Measurements from ENCODE around the gene PTPRT. TPM values are rescaled to one million over a fixed set of nuclear protein-coding genes. Genes with fewer than 3 reads are reported as not detected.

Gene PTPRT
- polyA plus RNA-seq, 1 of the 3 experiments (the other 2 are of a cell fraction) = not detected

- TF ChIP-seq, protein P1, sequence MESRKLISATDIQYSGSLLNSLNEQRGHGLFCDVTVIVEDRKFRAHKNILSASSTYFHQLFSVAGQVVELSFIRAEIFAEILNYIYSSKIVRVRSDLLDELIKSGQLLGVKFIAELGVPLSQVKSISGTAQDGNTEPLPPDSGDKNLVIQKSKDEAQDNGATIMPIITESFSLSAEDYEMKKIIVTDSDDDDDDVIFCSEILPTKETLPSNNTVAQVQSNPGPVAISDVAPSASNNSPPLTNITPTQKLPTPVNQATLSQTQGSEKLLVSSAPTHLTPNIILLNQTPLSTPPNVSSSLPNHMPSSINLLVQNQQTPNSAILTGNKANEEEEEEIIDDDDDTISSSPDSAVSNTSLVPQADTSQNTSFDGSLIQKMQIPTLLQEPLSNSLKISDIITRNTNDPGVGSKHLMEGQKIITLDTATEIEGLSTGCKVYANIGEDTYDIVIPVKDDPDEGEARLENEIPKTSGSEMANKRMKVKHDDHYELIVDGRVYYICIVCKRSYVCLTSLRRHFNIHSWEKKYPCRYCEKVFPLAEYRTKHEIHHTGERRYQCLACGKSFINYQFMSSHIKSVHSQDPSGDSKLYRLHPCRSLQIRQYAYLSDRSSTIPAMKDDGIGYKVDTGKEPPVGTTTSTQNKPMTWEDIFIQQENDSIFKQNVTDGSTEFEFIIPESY (IDR thresholded peaks at IDR 0.05; ENCODE audit: borderline replicate concordance, low read depth) = no peak
- TF ChIP-seq RAD21 (IDR thresholded peaks at IDR 0.05; ENCODE audit: low read length) = no peak
- TF ChIP-seq SIN3A (IDR thresholded peaks at IDR 0.05; ENCODE audit: borderline replicate concordance, low read depth, low read length) = no peak
- no peak for TF ChIP-seq NFIC (IDR thresholded peaks at IDR 0.05; ENCODE audit: borderline replicate concordance)
- no peak for TF ChIP-seq YY1 (IDR thresholded peaks at IDR 0.05; ENCODE audit: low read depth)
- TF ChIP-seq SMC3 (IDR thresholded peaks at IDR 0.05; ENCODE audit: low read depth, low read length) = no peak
- no peak for TF ChIP-seq POLR2AphosphoS5 (IDR thresholded peaks at IDR 0.05; ENCODE audit: low read depth, low read length)
- TF ChIP-seq RFX5 (IDR thresholded peaks at IDR 0.05; ENCODE audit: low read length) = no peak
Observed at GRCh38 chr20:42945234-42945994, 244.3 kb downstream of the PTPRT start (continued).

GRCh38 chr20:42941629-42942028 lies 248.1 kb downstream of the PTPRT start:
- Histone ChIP-seq H3K9me2 (no peaks in the 10 kb centered on the region), H3K4me1 (ENCODE audit: control insufficient read depth in 1 of 2, insufficient read depth in 2 of 2, low read depth in 1 of 2, low read length in 1 of 2) (peaks cover 0 to 5% of the 10 kb centered on the region in 2 experiments; a peak in 1 of 4 replicates), H3K4me2 (no peak overlapping the region), H3K9ac (no peak overlapping the region), H3K9me3 (no peaks in the 10 kb centered on the region; the same call in 1 of the 2 replicates), H4K20me1 (ENCODE audit: insufficient read depth) (no peaks in the 10 kb centered on the region), H3K79me2 (ENCODE audit: insufficient read depth) (no peaks in the 10 kb centered on the region), H3K4me3 (ENCODE audit: low read depth in 2 of 2, low read length in 1 of 2) (no peak overlapping the region), H3K36me3 (replicated peaks in 1 of 2; ENCODE audit: control insufficient read depth in 1 of 2, insufficient read depth in 2 of 2, low read length in 1 of 2) (no peaks in the 10 kb centered on the region), H3K27ac (ENCODE audit: low read depth in 2 of 2, low read length in 1 of 2) (no peak overlapping the region), H2AFZ (ENCODE audit: low read depth) (no peak overlapping the region), H3K27me3 (ENCODE audit: insufficient read depth) (no peaks in the 10 kb centered on the region), H3F3A (replicated peaks; ENCODE audit: insufficient read depth) (no peaks in the 10 kb centered on the region)
- ChIA-PET POLR2A (no interaction called here), CTCF (no interaction called here)
- TF ChIP-seq RCOR1 (IDR thresholded peaks at IDR 0.05; ENCODE audit: low read length) = no peak
- TF ChIP-seq SIN3A (IDR thresholded peaks at IDR 0.05; ENCODE audit: borderline replicate concordance, low read depth, low read length) = no peak
- no peak for TF ChIP-seq NRF1 (IDR thresholded peaks at IDR 0.05; ENCODE audit: low read depth, low read length)
- WGBS (ENCODE audit: low lambda C conversion rate) = 17% methylated on average over 2 of the region's 2 CpGs
- DNase-seq = no peak

DNA sequence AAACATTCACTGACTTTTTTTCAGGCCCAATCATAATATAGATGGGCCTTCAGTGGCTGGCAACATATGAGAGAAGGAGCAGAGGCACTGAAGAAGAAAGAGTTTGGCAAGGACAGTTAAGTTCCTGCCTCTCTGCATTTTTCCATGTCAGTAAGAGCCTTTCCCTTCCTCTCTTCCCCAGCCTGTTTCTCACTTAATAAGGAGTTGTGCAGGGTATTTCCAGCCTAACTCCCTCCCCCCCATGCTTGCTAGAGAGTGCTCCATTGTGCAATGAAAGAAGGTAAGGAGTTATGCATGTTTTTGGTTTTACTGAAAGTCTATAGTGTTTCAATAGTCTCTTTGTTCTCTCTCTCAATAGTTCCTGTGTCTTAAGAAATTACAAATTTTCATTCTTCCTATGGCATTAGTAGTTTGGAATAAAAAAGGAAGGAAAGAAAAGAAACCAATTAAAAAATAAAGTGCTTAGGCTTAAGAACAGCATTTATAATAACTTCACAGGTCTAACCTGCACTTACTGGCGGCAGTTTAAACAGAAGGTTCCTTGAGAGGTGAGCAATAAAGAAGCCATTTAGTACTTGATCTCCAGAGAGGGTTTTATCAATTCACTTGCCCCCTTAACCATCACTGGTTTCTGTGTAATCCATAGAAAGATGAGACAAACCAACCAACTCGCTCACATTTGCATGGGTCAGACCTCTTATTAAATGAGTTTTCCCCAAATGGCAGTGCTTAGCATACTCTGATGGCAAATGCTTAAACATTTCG lies 251.1 kb downstream of the PTPRT start:
- POLR2A ChIA-PET = no interaction called here
- no peaks in the 10 kb centered on the region for H3K27me3 ChIP-seq (ENCODE audit: insufficient read depth)
- no peaks in the 10 kb centered on the region for H3F3A ChIP-seq (replicated peaks; ENCODE audit: insufficient read depth)
- no peaks in the 10 kb centered on the region for H3K36me3 ChIP-seq (replicated peaks in 1 of 2; ENCODE audit: control insufficient read depth in 1 of 2, insufficient read depth in 2 of 2, low read length in 1 of 2)
- no peaks in the 10 kb centered on the region for H3K79me2 ChIP-seq (ENCODE audit: insufficient read depth)
- CTCF ChIA-PET = no interaction called here
- H3K9me2 ChIP-seq = no peaks in the 10 kb centered on the region
- no peak overlapping the region for H3K4me3 ChIP-seq (ENCODE audit: low read depth in 2 of 2, low read length in 1 of 2)
- DNase-seq = no peak
- no peaks in the 10 kb centered on the region for H4K20me1 ChIP-seq (ENCODE audit: insufficient read depth)
- H3K27ac ChIP-seq (ENCODE audit: low read depth in 2 of 2, low read length in 1 of 2) = no peak overlapping the region
- no peaks in the 10 kb centered on the region for H3K4me1 ChIP-seq (ENCODE audit: control insufficient read depth in 1 of 2, insufficient read depth in 2 of 2, low read depth in 1 of 2, low read length in 1 of 2)
- H3K4me2 ChIP-seq = no peak overlapping the region
- H3K9ac ChIP-seq = no peak overlapping the region
- no peaks in the 10 kb centered on the region; the same call in 1 of the 2 replicates for H3K9me3 ChIP-seq
- no peak for TF ChIP-seq TEAD4 (IDR thresholded peaks at IDR 0.05; ENCODE audit: borderline replicate concordance, insufficient read depth)
- WGBS (ENCODE audit: low lambda C conversion rate) = 10% methylated on average over 3 of the region's 3 CpGs
- no peak overlapping the region for H2AFZ ChIP-seq (ENCODE audit: low read depth)

Data from SK-N-SH (cell line).